Stimulated activated CD4-positive, alpha-beta T cell treated with anti-CD3 and anti-CD28 coated beads, Interleukin-2, amount 100 ng/mL, for 4 hours (primary cell): Measurements from ENCODE around the gene RGMA.

Experiments used
- DNase-seq: peaks from one replicate; pipeline ENCODE4 v3.0.0-alpha.2; 2020; ENCODE audit warnings: low read depth

Gene RGMA

DNA sequence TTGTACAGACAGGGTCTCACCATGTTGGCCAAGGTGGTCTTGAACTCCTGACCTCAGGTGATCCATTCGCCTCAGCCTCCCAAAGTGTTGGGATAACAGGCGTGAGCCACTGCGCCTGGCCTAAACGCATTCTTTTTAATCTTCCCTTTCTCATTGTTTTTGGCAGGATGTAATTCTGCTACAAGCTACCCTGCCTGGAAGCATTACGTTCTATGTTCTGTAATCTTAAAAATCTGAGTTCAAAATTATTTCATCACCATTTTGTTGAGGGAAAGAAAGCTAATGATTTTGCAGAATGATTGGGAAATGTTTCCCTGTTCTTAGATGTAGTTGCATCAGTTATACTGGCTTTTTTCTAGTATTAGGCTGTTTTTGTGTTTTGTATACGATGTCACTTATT lies 71.5 kb downstream of the RGMA start:
- no peak for DNase-seq

DNA sequence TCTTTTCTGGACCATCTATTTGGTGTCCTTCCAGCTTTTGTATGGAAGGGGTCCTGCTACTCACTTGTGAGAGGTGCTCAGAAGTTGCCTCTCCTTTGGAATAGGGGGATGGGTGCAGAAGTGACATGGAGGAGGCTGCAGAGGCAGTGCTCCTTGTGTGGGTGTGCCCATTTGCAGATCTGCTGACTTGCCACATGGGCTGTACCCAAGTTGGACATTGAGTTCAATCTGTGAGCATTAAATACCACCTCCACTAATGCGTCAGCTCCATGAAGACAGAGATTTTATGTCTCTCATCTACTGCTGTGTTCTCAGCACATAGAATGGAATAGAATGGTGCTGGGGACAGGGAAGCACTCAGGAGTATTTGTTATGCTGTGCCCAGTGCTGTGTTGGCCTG lies 76.2 kb downstream of the RGMA start:
- DNase-seq, result no peak

DNA sequence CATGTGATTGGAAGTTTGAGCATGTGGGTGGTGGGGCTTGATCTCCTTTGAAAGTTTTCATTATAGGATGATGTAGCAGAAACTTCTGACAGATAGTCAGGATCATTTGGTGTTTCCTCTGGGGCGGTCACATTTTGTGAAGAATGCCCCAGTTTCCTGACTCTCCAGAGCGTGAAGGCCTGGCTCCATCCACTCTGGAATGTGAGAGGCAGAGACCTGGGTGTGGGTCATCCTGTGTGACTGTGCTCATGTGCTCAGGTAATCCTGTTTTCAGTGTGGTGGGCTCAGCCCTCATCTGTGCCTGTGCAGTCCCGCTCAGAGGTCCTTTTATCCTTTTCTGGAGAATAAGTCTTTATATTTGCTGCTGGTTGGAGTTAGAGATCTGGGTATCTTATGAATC lies 81.0 kb downstream of the RGMA start:
- no peak for DNase-seq

DNA sequence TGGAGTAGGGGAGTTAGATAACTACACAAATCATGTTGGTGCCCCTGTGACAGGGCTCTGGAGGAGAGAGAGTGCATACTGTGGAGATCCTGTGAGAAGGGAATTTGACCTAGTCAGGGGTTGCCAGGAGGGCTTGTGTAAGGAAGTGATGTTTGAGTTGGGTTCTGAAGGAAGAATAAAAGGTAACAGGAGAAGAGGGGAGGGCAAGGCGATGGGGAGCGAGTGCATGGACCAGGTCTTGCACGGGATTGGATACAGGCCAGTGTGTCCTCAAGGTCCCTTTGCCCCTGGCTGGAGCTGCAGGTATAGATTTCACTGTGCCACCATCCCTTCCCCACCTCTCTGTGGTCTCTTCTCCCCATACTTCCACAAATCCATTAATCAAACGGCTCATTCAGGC lies 83.9 kb downstream of the RGMA start:
- DNase-seq, result no peak

DNA sequence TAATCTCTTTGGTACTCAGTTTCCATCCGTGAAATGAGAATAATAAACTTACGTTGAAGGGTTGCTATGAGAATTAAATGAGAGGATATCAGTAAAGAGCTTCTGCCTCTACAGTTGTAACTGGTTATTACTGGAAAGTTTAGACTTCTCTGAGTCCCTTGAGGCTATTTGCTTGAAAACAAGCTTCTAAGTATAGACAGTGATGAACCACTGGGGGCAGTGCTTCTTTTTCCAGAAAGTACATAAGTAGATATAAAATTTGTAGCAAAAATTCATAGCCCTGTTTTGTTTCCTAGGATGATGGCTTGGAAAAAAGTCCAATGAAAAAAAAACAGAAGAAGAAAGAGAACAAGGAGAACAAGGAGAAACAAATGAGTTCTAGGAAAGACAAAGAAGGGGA lies 87.1 kb downstream of the RGMA start:
- DNase-seq, result no peak

DNA sequence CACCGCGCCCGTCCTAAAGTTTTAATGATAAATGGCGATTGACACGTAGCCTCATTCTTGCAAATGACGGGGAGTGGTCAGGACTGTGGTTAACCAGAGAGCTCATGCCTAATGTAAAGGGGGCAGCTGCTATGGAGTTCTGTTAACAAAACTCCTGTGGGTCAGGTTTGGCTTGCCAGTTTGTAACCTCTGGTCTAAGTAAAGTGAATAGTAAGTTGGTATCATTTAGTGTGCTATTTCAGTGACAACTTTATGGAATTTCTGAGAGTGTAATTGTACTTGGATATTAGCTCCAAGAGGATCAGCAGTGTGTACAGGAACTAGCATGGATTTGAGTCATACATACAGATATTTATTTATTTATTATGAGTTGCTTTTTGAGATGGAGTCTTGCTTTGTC lies 87.9 kb downstream of the RGMA start:
- DNase-seq, result no peak

DNA sequence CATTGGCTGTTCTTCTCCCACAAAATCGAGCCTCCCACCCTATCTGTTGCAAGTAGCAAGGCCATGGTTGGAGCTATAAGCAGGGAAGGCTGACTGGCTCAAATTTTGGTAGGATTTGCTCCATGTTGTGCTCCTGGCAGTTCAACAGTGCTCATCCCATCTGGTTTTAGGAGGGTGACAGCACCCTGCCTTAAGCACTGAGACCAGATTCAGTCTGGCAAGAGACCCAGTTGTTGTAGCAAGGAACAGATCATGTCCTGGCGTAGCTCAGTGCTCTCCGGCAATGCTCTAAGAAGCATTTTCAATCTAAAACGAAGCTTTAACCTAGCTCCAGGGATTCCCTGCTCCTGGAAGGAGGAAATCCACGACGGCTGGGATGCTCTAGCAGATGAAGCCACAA lies 91.2 kb downstream of the RGMA start:
- no peak for DNase-seq

DNA sequence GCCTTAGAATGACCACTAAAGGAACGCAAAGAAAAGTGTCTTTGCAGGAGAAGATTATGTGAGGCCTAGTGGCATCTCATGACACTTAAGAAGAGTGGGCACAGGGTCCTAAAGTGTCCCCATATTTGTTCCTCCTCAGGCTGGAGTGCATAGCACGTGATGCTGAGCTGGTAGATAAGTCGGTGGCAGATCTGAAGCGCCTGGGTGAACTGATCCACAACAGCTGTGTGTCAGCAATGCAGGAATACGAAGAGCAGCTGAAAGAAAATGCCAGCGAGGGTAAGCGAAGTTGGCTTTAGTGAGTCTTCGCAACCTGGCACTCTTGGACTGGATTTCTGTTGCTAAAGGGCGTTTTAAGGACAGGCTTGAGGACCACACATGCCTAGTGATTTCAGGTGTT lies 96.3 kb downstream of the RGMA start:
- DNase-seq, result no peak

DNA sequence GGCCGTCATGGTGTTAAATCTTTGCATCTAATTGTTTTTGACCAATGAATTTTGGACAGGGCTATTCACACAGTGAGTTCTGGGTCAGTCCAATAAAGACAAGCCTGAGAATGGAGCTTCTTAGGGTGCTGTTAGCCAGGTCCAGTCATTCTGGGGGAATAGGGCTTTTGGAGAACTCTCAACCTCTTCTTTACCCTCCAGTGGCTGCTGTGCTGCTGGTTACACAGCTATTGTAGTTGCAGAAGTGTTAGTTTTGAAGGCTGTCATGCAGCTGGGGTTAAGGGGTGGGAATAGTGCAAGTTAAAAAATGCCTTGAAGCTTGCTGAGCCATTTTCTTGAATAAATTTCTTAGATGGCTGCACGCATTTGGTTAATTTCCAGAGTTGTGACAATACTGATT lies 99.0 kb downstream of the RGMA start:
- no peak for DNase-seq

DNA sequence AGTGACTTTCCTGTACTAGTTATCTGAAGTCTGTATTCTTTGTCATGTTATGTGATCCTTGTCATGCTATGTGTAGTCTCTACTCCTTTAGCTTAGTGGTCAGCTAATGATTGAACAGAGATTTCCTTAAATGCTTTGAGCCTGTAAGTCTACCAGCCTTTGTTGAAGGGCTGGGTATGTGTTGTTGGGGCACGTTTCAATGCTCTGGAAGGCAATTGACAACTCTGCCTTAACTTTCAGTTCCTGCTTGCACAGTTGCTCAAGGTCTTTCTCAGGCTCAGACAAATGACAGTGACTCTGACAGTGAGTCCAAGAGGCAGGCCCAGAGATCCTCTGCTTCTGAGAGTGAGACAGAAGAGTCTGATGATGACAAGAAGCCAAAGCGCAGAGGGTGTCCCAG lies 99.5 kb downstream of the RGMA start:
- DNase-seq, result no peak
